Heart left ventricle (tissue), 13 donors: ENCODE measurements around the gene ADORA3.

ENCODE experiments used
- POLR2A ChIP-seq, 2 donors: fragments of 450-650 bp; IDR thresholded peaks; one replicate each; pipeline ENCODE4 v1.6.1; 2017; ENCODE audit warnings: antibody characterized with exemption in 2 of 2, mild to moderate bottlenecking in 2 of 2, moderate library complexity in 2 of 2
- TF ChIP-seq, protein P1 (sequence below), 12 donors: fragments of 200-600 bp; sonication (generic) in 4 of 12; IDR thresholded peaks; one replicate each; pipeline versions ENCODE4 v1.5.0 to v1.8.0; 2018 to 2022; ENCODE audit warnings: antibody characterized with exemption in 12 of 12, mild to moderate bottlenecking in 5 of 12
- donor health status: ischemic (EF 13 %, LVEDD 7.1; RV severe dilation, severe dysfunction).
- donor health status: DM: no; HTN: yes; CAD: no.
- donor health status: DM: no; HTN: no; CAD: no.
- donor health status: ischemic (EF 25% LVEDD 6.9; RV normal size, moderate dysfunction).
- donor health status: ischemic (EF 25% LVEDD 5.7; RV mildly dilated, moderate dysfunction).
- donor health status: ischemic (EF 35%, LVEDD 5.7; RV mildly dilated, moderate dysfunction).
- donor health status: nonischemic (EF 11% LVEDD 7.7; RV severe dilation, severe dysfunction).
- donor health status: DM: yes; HTN: yes; CAD: no.
- donor health status: PGD.
- donor health status: ischemic (EF 29% LVEDD 5.4; RV normal size, mild dysfunction).
- donor health status: nonischemic (EF 23%, LVEDD 6.1; RV moderate dilation, normal function).

DNA sequence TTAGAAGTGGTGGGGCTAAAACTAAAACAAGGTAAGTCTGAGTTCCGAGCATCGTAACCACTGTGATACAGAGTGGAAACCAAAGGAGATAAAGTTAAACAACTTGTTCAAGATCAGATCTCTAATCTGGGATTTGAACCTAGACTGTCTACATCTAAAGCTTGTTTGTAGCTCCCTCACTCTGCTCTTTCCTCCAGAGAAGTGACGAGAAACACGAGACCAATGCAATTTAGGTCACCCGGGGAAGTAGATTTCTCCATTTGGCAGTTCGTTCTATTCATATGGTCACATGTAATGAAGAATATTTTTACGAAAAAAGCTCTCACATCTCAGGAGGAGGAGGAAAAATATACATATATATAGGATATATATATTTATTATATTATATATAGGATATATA is 1.8 kb downstream of the ADORA3 start:
- TF ChIP-seq, protein P1, sequence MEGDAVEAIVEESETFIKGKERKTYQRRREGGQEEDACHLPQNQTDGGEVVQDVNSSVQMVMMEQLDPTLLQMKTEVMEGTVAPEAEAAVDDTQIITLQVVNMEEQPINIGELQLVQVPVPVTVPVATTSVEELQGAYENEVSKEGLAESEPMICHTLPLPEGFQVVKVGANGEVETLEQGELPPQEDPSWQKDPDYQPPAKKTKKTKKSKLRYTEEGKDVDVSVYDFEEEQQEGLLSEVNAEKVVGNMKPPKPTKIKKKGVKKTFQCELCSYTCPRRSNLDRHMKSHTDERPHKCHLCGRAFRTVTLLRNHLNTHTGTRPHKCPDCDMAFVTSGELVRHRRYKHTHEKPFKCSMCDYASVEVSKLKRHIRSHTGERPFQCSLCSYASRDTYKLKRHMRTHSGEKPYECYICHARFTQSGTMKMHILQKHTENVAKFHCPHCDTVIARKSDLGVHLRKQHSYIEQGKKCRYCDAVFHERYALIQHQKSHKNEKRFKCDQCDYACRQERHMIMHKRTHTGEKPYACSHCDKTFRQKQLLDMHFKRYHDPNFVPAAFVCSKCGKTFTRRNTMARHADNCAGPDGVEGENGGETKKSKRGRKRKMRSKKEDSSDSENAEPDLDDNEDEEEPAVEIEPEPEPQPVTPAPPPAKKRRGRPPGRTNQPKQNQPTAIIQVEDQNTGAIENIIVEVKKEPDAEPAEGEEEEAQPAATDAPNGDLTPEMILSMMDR (IDR thresholded peaks at IDR 0.05): no peak
- TF ChIP-seq POLR2A (IDR thresholded peaks at IDR 0.05): no peak
